Activated B cell treated with CpG ODN at 0.5 μM for 24 hours (primary cell): Measurements from ENCODE around the gene GSN. TPM values are rescaled to one million over a fixed set of nuclear protein-coding genes. Genes with fewer than 3 reads are reported as not detected.
"Not testable (repeated sequence)": the region's sequence is repeated elsewhere in the genome, so short reads cannot be mapped to it uniquely, and the experiment has no call there.

Experiments
- ATAC-seq: fragments of 200-7000 bp; cut with Tn5 transposase; one replicate; pipeline ENCODE4 v1.10.0; 2021; ENCODE audit warnings: low read depth, mild to moderate bottlenecking, moderate library complexity
- CTCF ChIA-PET: fragments of 350-600 bp; sonication (Branson Sonifier 250); formaldehyde crosslinking; loops from one replicate; lab custom pipeline; 2021; ENCODE audit warnings: antibody characterized with exemption; lab: Charles Lee
- POLR2A ChIA-PET: fragments of 350-600 bp; sonication (Branson Sonifier 250); formaldehyde crosslinking; loops from one replicate; lab custom pipeline; 2021; ENCODE audit warnings: antibody characterized with exemption; lab: Charles Lee
- DNase-seq: peaks from one replicate; pipeline ENCODE4 v3.0.0; 2022
- H3K27ac Mint-ChIP-seq: one replicate; pipeline ENCODE4 v1.8.0; 2020; ENCODE audit warnings: mixed read lengths
- H3K27me3 Mint-ChIP-seq: one replicate; pipeline ENCODE4 v1.8.0; 2021; ENCODE audit warnings: mixed read lengths
- H3K36me3 Mint-ChIP-seq: one replicate; pipeline ENCODE4 v1.8.0; 2021; ENCODE audit warnings: low read depth, mixed read lengths
- H3K4me1 Mint-ChIP-seq: one replicate; pipeline ENCODE4 v1.8.0; 2021; ENCODE audit warnings: mixed read lengths
- H3K4me3 Mint-ChIP-seq: one replicate; pipeline ENCODE4 v1.8.0; 2020; ENCODE audit warnings: mild to moderate bottlenecking, mixed read lengths
- H3K9me3 Mint-ChIP-seq: one replicate; pipeline ENCODE4 v1.8.0; 2020; ENCODE audit warnings: mixed read lengths
- CTCF ChIP-seq: fragments of 200-600 bp; IDR thresholded peaks from one replicate; pipeline ENCODE4 v1.8.0; 2022; ENCODE audit warnings: antibody characterized with exemption, mild to moderate bottlenecking
- intact Hi-C: fragments of 100-400 bp; cut with micrococcal nuclease; formaldehyde crosslinking; loops from one replicate; pipeline ENCODE4 v1.15.1; 2024
- total RNA-seq: library from RNA; stranded (reverse); gene quantifications from 2 replicates; pipeline ENCODE4 v1.2.3, GENCODE V29; 2022

GSN gene
- total RNA-seq, 1 donor from 2014 or later = 26.5 TPM

GRCh38 chr9:121286973-121287741 is 19.2 kb downstream of the GSN start:
- ChIA-PET POLR2A (interaction anchor here (1.0 kb wide), 2 partner anchors 12 to 86 kb away, joined by 3 to 4 read pairs; no protein-coding TSS in a partner anchor), CTCF (interaction anchor here (1.2 kb wide), 1 partner anchor 33 kb away, joined by 3 read pairs; no protein-coding TSS in a partner anchor)
- ATAC-seq (no peak), DNase-seq (no peak)
- intact Hi-C loops = no loop called here
- H3K36me3 Mint-ChIP-seq = peaks cover 4% of the 10 kb centered on the region
- H3K4me3 Mint-ChIP-seq = no peak overlapping the region
- no peaks in the 10 kb centered on the region for H3K9me3 Mint-ChIP-seq
- H3K4me1 Mint-ChIP-seq = peaks cover 35% of the 10 kb centered on the region
- H3K27me3 Mint-ChIP-seq = no peaks in the 10 kb centered on the region
- TF ChIP-seq CTCF = no peak
- no peak overlapping the region for H3K27ac Mint-ChIP-seq

- Mint-ChIP-seq H3K4me3 (no peak overlapping the region), H3K9me3 (no peaks in the 10 kb centered on the region), H3K27me3 (no peaks in the 10 kb centered on the region), H3K36me3 (peaks cover 4% of the 10 kb centered on the region), H3K4me1 (peaks cover 26% of the 10 kb centered on the region), H3K27ac (peak overlapping the region; percentile 27)
- ChIA-PET CTCF (no interaction called here), POLR2A (no interaction called here)
- ATAC-seq (no peak), DNase-seq (no peak)
- intact Hi-C loops = no loop called here
- TF ChIP-seq CTCF = no peak
Measured at GRCh38 chr9:121288673-121289025, 20.7 kb downstream of the GSN start.

- H3K4me3 Mint-ChIP-seq = no peak overlapping the region
- H3K27ac Mint-ChIP-seq = peak overlapping the region; percentile 27
- ATAC-seq (no peak), DNase-seq (no peak)
- ChIA-PET POLR2A (interaction anchor here (0.5 kb wide), 1 partner anchor 708 kb away, joined by 6 read pairs; no protein-coding TSS in a partner anchor), CTCF (interaction anchor here (0.7 kb wide), 1 partner anchor 565 kb away, joined by 3 read pairs; no protein-coding TSS in a partner anchor)
- no peaks in the 10 kb centered on the region for H3K9me3 Mint-ChIP-seq
- H3K27me3 Mint-ChIP-seq = no peaks in the 10 kb centered on the region
- peaks cover 4% of the 10 kb centered on the region for H3K36me3 Mint-ChIP-seq
- intact Hi-C loops = no loop called here
- peaks cover 22% of the 10 kb centered on the region for H3K4me1 Mint-ChIP-seq
- no peak for TF ChIP-seq CTCF
Measured at GRCh38 chr9:121289026-121289771, 21.2 kb downstream of the GSN start.

GRCh38 chr9:121289772-121290370 is 21.9 kb downstream of the GSN start:
- Mint-ChIP-seq H3K27ac (no peak overlapping the region), H3K9me3 (no peaks in the 10 kb centered on the region), H3K36me3 (peaks cover 6% of the 10 kb centered on the region), H3K27me3 (no peaks in the 10 kb centered on the region), H3K4me1 (peaks cover 22% of the 10 kb centered on the region), H3K4me3 (no peak overlapping the region)
- TF ChIP-seq CTCF = no peak
- ATAC-seq (no peak), DNase-seq (no peak)
- intact Hi-C loops = no loop called here
- ChIA-PET POLR2A (interaction anchor here (0.5 kb wide), 1 partner anchor 709 kb away, joined by 6 read pairs; no protein-coding TSS in a partner anchor), CTCF (interaction anchor here (0.7 kb wide), 1 partner anchor 566 kb away, joined by 3 read pairs; no protein-coding TSS in a partner anchor)

- H3K4me1 Mint-ChIP-seq = peaks cover 11% of the 10 kb centered on the region
- ATAC-seq, H3K27ac Mint-ChIP-seq, intact Hi-C loops, H3K36me3 Mint-ChIP-seq, POLR2A ChIA-PET, H3K9me3 Mint-ChIP-seq, DNase-seq, H3K27me3 Mint-ChIP-seq, H3K4me3 Mint-ChIP-seq: not testable (repeated sequence)
- CTCF ChIA-PET = interaction anchor here (1.7 kb wide), 1 partner anchor 13 kb away, joined by 5 read pairs; no protein-coding TSS in a partner anchor
Measured at GRCh38 chr9:121291536-121291935, 23.6 kb downstream of the GSN start.
